ENCODE results near the gene VGF. TPM values are rescaled to one million over a fixed set of nuclear protein-coding genes. Genes with fewer than 3 reads are reported as not detected.
"Not testable (repeated sequence)": the region's sequence is repeated elsewhere in the genome, so short reads cannot be mapped to it uniquely, and the experiment has no call there.

Gene VGF
- total RNA-seq, 1 donor from 2014 or later: 0.10 TPM

- DNase-seq: no peak
These were observed 50.2 kb downstream of the VGF start for GRCh38 chr7:101115215-101115614.

GRCh38 chr7:101114492-101114891 is 50.9 kb downstream of the VGF start:
- DNase-seq: no peak

- no peak for DNase-seq
These were observed 51.5 kb downstream of the VGF start for GRCh38 chr7:101113836-101114235.

GRCh38 chr7:101113140-101113539 is 52.2 kb downstream of the VGF start:
- not testable (repeated sequence) for DNase-seq

Small RNA genes within 50 kb of the gene (small RNA-seq; reads per million reads assigned to genes)
- not detected for gene MIR4653 (ENCODE audit: low replicate concordance)

Other genes with a start within 250 kb of the VGF start
- not detected for gene MUC3A, start 216.0 kb downstream of the VGF start, total RNA-seq
- not detected for gene MUC12, start 196.0 kb downstream of the VGF start, total RNA-seq
- gene MUC17, start 145.5 kb downstream of the VGF start, total RNA-seq: not detected
- 10.1 TPM for gene TRIM56, start 80.1 kb downstream of the VGF start, total RNA-seq
- 18.1 TPM for gene SERPINE1, start 38.5 kb downstream of the VGF start, total RNA-seq
- gene AP1S1, start 11.1 kb downstream of the VGF start, total RNA-seq: 51.2 TPM
- gene NAT16, start 14.7 kb upstream of the VGF start, total RNA-seq: not detected
- gene MOGAT3, start 35.5 kb upstream of the VGF start, total RNA-seq: not detected
- 31.2 TPM for gene PLOD3, start 52.0 kb upstream of the VGF start, total RNA-seq
- 52.8 TPM for gene ZNHIT1, start 52.6 kb upstream of the VGF start, total RNA-seq
- 3.6 TPM for gene CLDN15, start 72.2 kb upstream of the VGF start, total RNA-seq
- 92.0 TPM for gene FIS1, start 79.5 kb upstream of the VGF start, total RNA-seq
- gene IFT22, start 156.2 kb upstream of the VGF start, total RNA-seq: 15.6 TPM
- 3.5 TPM for gene COL26A1, start 197.3 kb upstream of the VGF start, total RNA-seq

All from skin of body (tissue), 3 donors.